Testis (tissue), 2 donors: ENCODE measurements around the gene SACM1L.

Experiments
- POLR2A ChIP-seq: fragments of 450-650 bp; IDR thresholded peaks from one replicate; pipeline ENCODE4 v1.6.1; 2017; ENCODE audit warnings: antibody characterized with exemption, mild to moderate bottlenecking, moderate library complexity
- TF ChIP-seq, protein P1 (sequence below), 3 experiments: fragments of 450-650 bp in 2 of 3; fragments of 200-600 bp in 1 of 3; sonication (generic) in 1 of 3; IDR thresholded peaks; one replicate each; pipeline ENCODE4 v1.5.1; 2016 to 2019; ENCODE audit warnings: antibody characterized with exemption in 3 of 3, mild to moderate bottlenecking in 2 of 3, moderate library complexity in 1 of 3

DNA sequence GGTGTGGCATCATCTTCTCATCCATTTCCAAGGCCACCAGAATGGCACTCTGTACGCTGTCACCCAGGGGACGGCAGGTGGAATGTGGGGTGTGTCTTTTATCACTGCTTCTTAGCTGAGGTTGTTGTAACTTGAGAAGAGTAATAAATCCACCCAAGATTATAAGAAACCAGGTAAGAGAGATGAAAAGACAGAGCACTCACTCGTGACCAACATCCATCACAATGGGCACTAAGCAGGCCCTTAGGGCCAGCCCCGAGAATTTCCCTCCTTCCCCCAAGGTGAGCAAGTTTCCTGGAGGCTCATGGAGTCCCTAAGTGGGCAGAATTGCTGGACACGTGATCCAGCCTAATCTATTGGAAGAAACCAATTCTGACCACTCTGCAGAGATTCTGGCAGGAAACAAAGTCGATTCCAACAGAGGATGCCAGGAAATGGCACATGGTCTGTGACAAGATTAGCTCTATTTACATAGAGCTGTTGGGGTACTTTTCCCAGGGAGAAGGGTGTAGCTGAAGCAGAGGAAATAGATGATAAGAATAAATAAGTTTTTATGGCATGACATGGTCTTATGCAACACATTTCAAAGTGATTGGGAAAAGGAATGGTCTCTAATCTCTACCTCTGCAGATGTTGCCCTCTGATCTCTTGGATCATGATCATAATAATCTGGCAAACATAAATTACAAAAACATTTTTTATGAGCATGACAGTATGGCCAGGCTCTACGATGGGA, 84.7 kb downstream of the SACM1L start:
- TF ChIP-seq, protein P1, sequence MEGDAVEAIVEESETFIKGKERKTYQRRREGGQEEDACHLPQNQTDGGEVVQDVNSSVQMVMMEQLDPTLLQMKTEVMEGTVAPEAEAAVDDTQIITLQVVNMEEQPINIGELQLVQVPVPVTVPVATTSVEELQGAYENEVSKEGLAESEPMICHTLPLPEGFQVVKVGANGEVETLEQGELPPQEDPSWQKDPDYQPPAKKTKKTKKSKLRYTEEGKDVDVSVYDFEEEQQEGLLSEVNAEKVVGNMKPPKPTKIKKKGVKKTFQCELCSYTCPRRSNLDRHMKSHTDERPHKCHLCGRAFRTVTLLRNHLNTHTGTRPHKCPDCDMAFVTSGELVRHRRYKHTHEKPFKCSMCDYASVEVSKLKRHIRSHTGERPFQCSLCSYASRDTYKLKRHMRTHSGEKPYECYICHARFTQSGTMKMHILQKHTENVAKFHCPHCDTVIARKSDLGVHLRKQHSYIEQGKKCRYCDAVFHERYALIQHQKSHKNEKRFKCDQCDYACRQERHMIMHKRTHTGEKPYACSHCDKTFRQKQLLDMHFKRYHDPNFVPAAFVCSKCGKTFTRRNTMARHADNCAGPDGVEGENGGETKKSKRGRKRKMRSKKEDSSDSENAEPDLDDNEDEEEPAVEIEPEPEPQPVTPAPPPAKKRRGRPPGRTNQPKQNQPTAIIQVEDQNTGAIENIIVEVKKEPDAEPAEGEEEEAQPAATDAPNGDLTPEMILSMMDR (IDR thresholded peaks at IDR 0.05) = no peak
- no peak for TF ChIP-seq POLR2A
